Measurements from ENCODE around the gene RYR3.

The RYR3 gene

DNA sequence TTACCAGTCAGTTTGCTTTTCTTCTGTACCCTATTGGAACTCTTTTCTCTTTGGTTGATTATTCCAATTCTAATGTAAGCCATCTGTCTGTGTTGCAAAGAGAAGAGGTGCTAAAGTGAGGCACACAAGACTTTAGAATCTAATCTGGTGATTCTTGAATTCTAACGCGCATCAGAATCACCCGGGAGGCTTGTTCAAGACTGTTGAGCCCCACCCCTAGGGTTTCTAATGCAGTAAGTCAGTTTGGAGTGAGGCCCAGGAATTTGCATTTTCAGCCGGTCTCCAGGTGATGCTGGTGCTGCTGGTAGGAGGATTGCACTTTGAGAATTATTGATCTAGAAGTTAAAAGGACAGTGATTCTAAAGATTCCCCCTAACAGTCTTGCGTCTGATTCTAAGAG is 472.2 kb downstream of the RYR3 start:
- no peaks in the 10 kb centered on the region for H3K79me2 ChIP-seq (ENCODE audit: control insufficient read depth, insufficient read depth, low read length, poor library complexity)
- no peak overlapping the region for H3K4me3 ChIP-seq (ENCODE audit: low read depth, low read length)
- no peaks in the 10 kb centered on the region for H3K4me1 ChIP-seq (ENCODE audit: control insufficient read depth in 1 of 2, insufficient read depth in 2 of 2, low read length in 2 of 2)
- no peak overlapping the region for H4K91ac ChIP-seq (ENCODE audit: low read depth, low read length)
- H3K27me3 ChIP-seq (ENCODE audit: insufficient read depth, low read length) = no peaks in the 10 kb centered on the region
- no peak overlapping the region for H3K14ac ChIP-seq (ENCODE audit: low read length)
- no peak overlapping the region for H3K27ac ChIP-seq (ENCODE audit: low read depth, low read length)
- H3K9me3 ChIP-seq (ENCODE audit: insufficient read depth, low read depth, low read length) = no peaks in the 10 kb centered on the region
- no peaks in the 10 kb centered on the region for H3K79me1 ChIP-seq (ENCODE audit: low read length)
- no CpG with 5 or more reads among the region's 5 CpGs for WGBS (ENCODE audit: extremely low coverage, insufficient coverage, insufficient read length)
- H2AFZ ChIP-seq (ENCODE audit: insufficient read depth, low read length, poor library complexity) = no peak overlapping the region
- no peak overlapping the region for H3K4ac ChIP-seq (ENCODE audit: low read depth, low read length)
- no peak overlapping the region for H2BK120ac ChIP-seq (ENCODE audit: insufficient read depth, low read length, poor library complexity)
- H4K12ac ChIP-seq (ENCODE audit: low read depth, low read length) = no peak overlapping the region
- peak; percentile 37 to 83 for DNase-seq
- H3K9ac ChIP-seq (ENCODE audit: low read length) = no peak overlapping the region
- H3K36me3 ChIP-seq (ENCODE audit: control insufficient read depth in 1 of 2, insufficient read depth in 2 of 2, low read length in 2 of 2) = peaks cover 4 to 10% of the 10 kb centered on the region in 2 experiments
- no peak overlapping the region for H2BK12ac ChIP-seq (ENCODE audit: low read length)
- no peak overlapping the region for H3K4me2 ChIP-seq (ENCODE audit: low read length)
- no peak overlapping the region for H3K18ac ChIP-seq (ENCODE audit: low read length)
- no peak overlapping the region for H4K8ac ChIP-seq (ENCODE audit: low read depth, low read length)
- no peak overlapping the region for H2BK5ac ChIP-seq (ENCODE audit: low read depth, low read length, poor library complexity)
- H3K23ac ChIP-seq (ENCODE audit: low read length) = no peak overlapping the region
- H2AK5ac ChIP-seq (ENCODE audit: low read length) = no peak overlapping the region

DNA sequence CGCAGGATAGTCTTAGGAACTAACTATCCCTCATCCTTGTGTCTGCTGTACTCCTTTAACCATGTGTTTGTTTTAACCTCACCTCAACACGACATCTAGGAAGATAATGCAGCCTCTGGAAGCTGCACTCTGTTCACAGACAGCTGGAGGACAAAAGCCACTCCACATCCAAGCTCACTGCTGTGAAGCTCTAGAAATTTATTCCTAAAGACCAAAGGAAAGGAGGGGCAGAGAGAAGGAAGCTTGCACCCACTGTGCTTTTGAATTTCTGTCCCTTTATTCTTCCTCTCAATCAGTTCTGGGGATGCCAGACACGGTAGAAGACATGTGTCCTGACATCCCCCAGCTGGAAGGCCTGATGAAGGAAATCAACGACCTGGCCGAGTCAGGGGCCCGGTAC is 474.6 kb downstream of the RYR3 start:
- Histone ChIP-seq H4K91ac (ENCODE audit: low read depth, low read length) (no peak overlapping the region), H2BK120ac (ENCODE audit: insufficient read depth, low read length, poor library complexity) (no peak overlapping the region), H3K9me3 (ENCODE audit: insufficient read depth, low read depth, low read length) (no peaks in the 10 kb centered on the region), H3K27ac (ENCODE audit: low read depth, low read length) (no peak overlapping the region), H3K79me2 (ENCODE audit: control insufficient read depth, insufficient read depth, low read length, poor library complexity) (no peaks in the 10 kb centered on the region), H3K9ac (ENCODE audit: low read length) (no peak overlapping the region), H3K4ac (ENCODE audit: low read depth, low read length) (no peak overlapping the region), H2AK5ac (ENCODE audit: low read length) (no peak overlapping the region), H4K12ac (ENCODE audit: low read depth, low read length) (no peak overlapping the region), H3K27me3 (ENCODE audit: insufficient read depth, low read length) (no peaks in the 10 kb centered on the region), H3K79me1 (ENCODE audit: low read length) (no peaks in the 10 kb centered on the region), H3K23ac (ENCODE audit: low read length) (no peak overlapping the region), H2BK12ac (ENCODE audit: low read length) (no peak overlapping the region), H3K4me3 (ENCODE audit: low read depth, low read length) (no peak overlapping the region), H3K36me3 (ENCODE audit: control insufficient read depth in 1 of 2, insufficient read depth in 2 of 2, low read length in 2 of 2) (peaks cover 6 to 12% of the 10 kb centered on the region in 2 experiments), H3K14ac (ENCODE audit: low read length) (no peak overlapping the region), H3K18ac (ENCODE audit: low read length) (no peak overlapping the region), H2AFZ (ENCODE audit: insufficient read depth, low read length, poor library complexity) (no peak overlapping the region), H4K8ac (ENCODE audit: low read depth, low read length) (no peak overlapping the region), H3K4me1 (ENCODE audit: control insufficient read depth in 1 of 2, insufficient read depth in 2 of 2, low read length in 2 of 2) (no peaks in the 10 kb centered on the region), H3K4me2 (ENCODE audit: low read length) (no peak overlapping the region), H2BK5ac (ENCODE audit: low read depth, low read length, poor library complexity) (no peak overlapping the region)
- no CpG with 5 or more reads among the region's 6 CpGs for WGBS (ENCODE audit: extremely low coverage, insufficient coverage, insufficient read length)
- no peak for DNase-seq

DNA sequence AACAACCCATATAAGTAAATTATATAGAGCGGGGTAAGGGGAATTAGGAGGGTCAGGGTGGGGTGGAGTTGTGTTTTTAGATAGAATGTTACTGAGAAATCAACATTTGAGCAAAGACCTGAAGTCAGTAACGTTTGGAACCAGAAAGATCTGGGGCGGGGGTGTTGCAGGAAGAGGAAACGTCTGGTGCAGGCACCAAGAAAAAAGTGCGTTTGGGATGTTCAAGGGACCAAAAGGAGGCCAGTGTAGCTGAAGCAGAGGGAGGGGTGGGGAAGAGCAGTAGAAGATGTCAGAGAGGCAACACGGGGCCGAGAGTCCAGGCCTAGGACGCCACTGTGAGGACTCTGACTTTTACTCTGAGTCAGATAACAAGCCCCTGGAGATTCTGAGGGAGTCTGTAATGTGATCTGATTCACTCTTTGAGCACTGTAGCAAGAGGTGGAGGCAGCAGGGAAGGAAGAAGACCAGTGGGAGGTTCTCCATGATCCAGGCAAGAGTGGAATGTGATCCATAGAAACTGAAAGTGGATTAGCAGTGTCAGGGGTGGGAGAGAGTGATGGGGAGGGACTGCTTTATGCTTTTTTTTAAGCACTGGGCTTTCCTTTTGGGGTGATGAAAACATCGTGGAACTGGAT is 478.3 kb downstream of the RYR3 start:
- Histone ChIP-seq H3K79me1 (ENCODE audit: low read length) (no peaks in the 10 kb centered on the region), H3K14ac (ENCODE audit: low read length) (no peak overlapping the region), H4K12ac (ENCODE audit: low read depth, low read length) (no peak overlapping the region), H2AFZ (ENCODE audit: insufficient read depth, low read length, poor library complexity) (no peak overlapping the region), H3K18ac (ENCODE audit: low read length) (no peak overlapping the region), H2BK12ac (ENCODE audit: low read length) (no peak overlapping the region), H3K9me3 (ENCODE audit: insufficient read depth, low read depth, low read length) (no peaks in the 10 kb centered on the region), H2BK5ac (ENCODE audit: low read depth, low read length, poor library complexity) (no peak overlapping the region), H3K27ac (ENCODE audit: low read depth, low read length) (no peak overlapping the region), H3K36me3 (ENCODE audit: control insufficient read depth in 1 of 2, insufficient read depth in 2 of 2, low read length in 2 of 2) (peaks cover 6 to 12% of the 10 kb centered on the region in 2 experiments), H3K23ac (ENCODE audit: low read length) (no peak overlapping the region), H3K27me3 (ENCODE audit: insufficient read depth, low read length) (no peaks in the 10 kb centered on the region), H4K8ac (ENCODE audit: low read depth, low read length) (no peak overlapping the region), H2AK5ac (ENCODE audit: low read length) (no peak overlapping the region), H3K4me1 (ENCODE audit: control insufficient read depth in 1 of 2, insufficient read depth in 2 of 2, low read length in 2 of 2) (no peaks in the 10 kb centered on the region), H3K4me2 (ENCODE audit: low read length) (no peak overlapping the region), H2BK120ac (ENCODE audit: insufficient read depth, low read length, poor library complexity) (no peak overlapping the region), H3K4ac (ENCODE audit: low read depth, low read length) (no peak overlapping the region), H4K91ac (ENCODE audit: low read depth, low read length) (no peak overlapping the region), H3K9ac (ENCODE audit: low read length) (no peak overlapping the region), H3K4me3 (ENCODE audit: low read depth, low read length) (no peak overlapping the region), H3K79me2 (ENCODE audit: control insufficient read depth, insufficient read depth, low read length, poor library complexity) (no peaks in the 10 kb centered on the region)
- no peak for DNase-seq
- no CpG with 5 or more reads among the region's 9 CpGs for WGBS (ENCODE audit: extremely low coverage, insufficient coverage, insufficient read length)

DNA sequence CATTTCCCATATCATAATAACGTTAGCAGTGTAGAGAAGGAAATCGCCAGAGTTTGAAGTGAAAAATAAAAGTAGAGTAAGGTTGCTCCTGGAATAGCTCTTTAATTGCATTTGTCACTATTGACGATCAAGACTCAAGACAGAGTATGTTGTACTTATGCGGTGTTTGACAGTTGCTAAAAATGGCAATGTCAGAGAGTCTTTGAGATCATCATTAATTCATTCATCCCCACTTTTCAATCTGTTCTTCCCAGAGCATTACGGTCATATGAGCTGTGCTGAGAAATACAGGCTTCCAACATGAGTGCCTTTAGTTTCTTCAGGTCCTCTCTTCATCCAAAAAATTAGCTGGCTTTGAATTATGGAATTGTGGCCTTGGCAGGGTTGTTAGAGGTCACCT is 483.7 kb downstream of the RYR3 start:
- Histone ChIP-seq H2BK12ac (ENCODE audit: low read length) (no peak overlapping the region), H3K79me1 (ENCODE audit: low read length) (no peaks in the 10 kb centered on the region), H2AK5ac (ENCODE audit: low read length) (no peak overlapping the region), H3K4me2 (ENCODE audit: low read length) (no peak overlapping the region), H3K4ac (ENCODE audit: low read depth, low read length) (no peak overlapping the region), H3K36me3 (ENCODE audit: control insufficient read depth in 1 of 2, insufficient read depth in 2 of 2, low read length in 2 of 2) (peaks cover 0 to 1% of the 10 kb centered on the region in 2 experiments), H2BK120ac (ENCODE audit: insufficient read depth, low read length, poor library complexity) (no peak overlapping the region), H4K8ac (ENCODE audit: low read depth, low read length) (no peak overlapping the region), H3K14ac (ENCODE audit: low read length) (no peak overlapping the region), H3K9me3 (ENCODE audit: insufficient read depth, low read depth, low read length) (no peaks in the 10 kb centered on the region), H3K18ac (ENCODE audit: low read length) (no peak overlapping the region), H3K4me1 (ENCODE audit: control insufficient read depth in 1 of 2, insufficient read depth in 2 of 2, low read length in 2 of 2) (no peaks in the 10 kb centered on the region), H3K79me2 (ENCODE audit: control insufficient read depth, insufficient read depth, low read length, poor library complexity) (no peaks in the 10 kb centered on the region), H4K12ac (ENCODE audit: low read depth, low read length) (no peak overlapping the region), H3K27me3 (ENCODE audit: insufficient read depth, low read length) (no peaks in the 10 kb centered on the region), H3K4me3 (ENCODE audit: low read depth, low read length) (no peak overlapping the region), H2AFZ (ENCODE audit: insufficient read depth, low read length, poor library complexity) (no peak overlapping the region), H3K9ac (ENCODE audit: low read length) (no peak overlapping the region), H4K91ac (ENCODE audit: low read depth, low read length) (no peak overlapping the region), H3K27ac (ENCODE audit: low read depth, low read length) (no peak overlapping the region), H3K23ac (ENCODE audit: low read length) (no peak overlapping the region), H2BK5ac (ENCODE audit: low read depth, low read length, poor library complexity) (no peak overlapping the region)
- no peak for DNase-seq
- no CpG with 5 or more reads among the region's 5 CpGs for WGBS (ENCODE audit: extremely low coverage, insufficient coverage, insufficient read length)
